Lower lobe of right lung (tissue), 2 donors: Measurements from ENCODE around the gene LIN52. TPM values are rescaled to one million over a fixed set of nuclear protein-coding genes. Genes with fewer than 3 reads are reported as not detected.

ENCODE experiments used
- ATAC-seq, 2 donors: fragments of 200-7000 bp; cut with Tn5 transposase; one replicate each; pipeline ENCODE4 v1.9.1; 2020 to 2022; ENCODE audit warnings: mild to moderate bottlenecking in 2 of 2, moderate library complexity in 2 of 2
- DNase-seq: peaks from one replicate; pipeline ENCODE4 v3.0.0-alpha.2; 2020
- H3K27ac ChIP-seq: fragments of 200-600 bp; one replicate; pipeline ENCODE4 v1.8.0; 2022
- H3K27me3 ChIP-seq: fragments of 200-600 bp; one replicate; pipeline ENCODE4 v1.8.0; 2022; ENCODE audit warnings: low read depth
- H3K36me3 ChIP-seq: fragments of 200-600 bp; one replicate; pipeline ENCODE4 v1.8.0; 2022; ENCODE audit warnings: mild to moderate bottlenecking
- H3K4me1 ChIP-seq: fragments of 200-600 bp; one replicate; pipeline ENCODE4 v1.8.0; 2022
- H3K4me3 ChIP-seq: fragments of 200-600 bp; one replicate; pipeline ENCODE4 v1.8.0; 2022; ENCODE audit warnings: mild to moderate bottlenecking
- H3K9me3 ChIP-seq: fragments of 200-600 bp; one replicate; pipeline ENCODE4 v1.8.0; 2022
- CTCF ChIP-seq: fragments of 200-600 bp; IDR thresholded peaks from one replicate; pipeline ENCODE4 v1.8.0; 2022; ENCODE audit warnings: antibody characterized with exemption, mild to moderate bottlenecking
- intact Hi-C: fragments of 100-400 bp; cut with DNase I; formaldehyde crosslinking; loops from one replicate; pipeline ENCODE4 v1.11.0; 2022
- total RNA-seq: library from RNA; stranded (reverse); fragmentation: NEBNext Ultra II Directional; extraction: Animal tissue kit (Norgen Biotek cat#: 25700); gene quantifications from one replicate; pipeline ENCODE4 v1.2.1, GENCODE V29; 2021
- donor health status: DM: no; HTN: yes; CAD: no; lungs with severe emphysema.

LIN52 gene
- total RNA-seq, 1 donor from 2014 or later: 7.9 TPM

GRCh38 chr14:74048281-74048680 lies 36.5 kb upstream of the LIN52 start:
- Histone ChIP-seq H3K4me3 (no peak overlapping the region), H3K9me3 (no peaks in the 10 kb centered on the region), H3K27ac (no peak overlapping the region), H3K4me1 (no peaks in the 10 kb centered on the region), H3K36me3 (no peaks in the 10 kb centered on the region), H3K27me3 (no peaks in the 10 kb centered on the region)
- intact Hi-C loops: no loop called here
- ATAC-seq (no peak), DNase-seq (no peak)
- TF ChIP-seq CTCF: no peak

- Histone ChIP-seq H3K27me3 (no peaks in the 10 kb centered on the region), H3K4me3 (no peak overlapping the region), H3K27ac (no peak overlapping the region), H3K9me3 (no peaks in the 10 kb centered on the region), H3K4me1 (no peaks in the 10 kb centered on the region), H3K36me3 (no peaks in the 10 kb centered on the region)
- TF ChIP-seq CTCF: no peak
- ATAC-seq: no peak
- intact Hi-C loops: no loop called here
- DNase-seq: no peak
Observed at GRCh38 chr14:74049876-74050495, 34.8 kb upstream of the LIN52 start.

- Histone ChIP-seq H3K9me3 (no peaks in the 10 kb centered on the region), H3K27me3 (no peaks in the 10 kb centered on the region), H3K36me3 (peaks cover 99% of the 10 kb centered on the region), H3K4me3 (no peak overlapping the region), H3K27ac (no peak overlapping the region), H3K4me1 (no peaks in the 10 kb centered on the region)
- ATAC-seq: no peak
- no peak for TF ChIP-seq CTCF
- no peak for DNase-seq
- intact Hi-C loops: no loop called here
Observed at GRCh38 chr14:74062809-74063150, 22.0 kb upstream of the LIN52 start.

- Histone ChIP-seq H3K9me3 (no peaks in the 10 kb centered on the region), H3K27me3 (no peaks in the 10 kb centered on the region), H3K4me1 (no peaks in the 10 kb centered on the region), H3K27ac (no peak overlapping the region), H3K4me3 (no peak overlapping the region), H3K36me3 (peaks cover 95% of the 10 kb centered on the region)
- no peak for TF ChIP-seq CTCF
- ATAC-seq (no peak), DNase-seq (no peak)
- intact Hi-C loops: no loop called here
Observed at GRCh38 chr14:74064426-74064825, 20.3 kb upstream of the LIN52 start.

GRCh38 chr14:74064883-74065282 lies 19.9 kb upstream of the LIN52 start:
- intact Hi-C loops: no loop called here
- Histone ChIP-seq H3K4me3 (no peak overlapping the region), H3K36me3 (peaks cover 95% of the 10 kb centered on the region), H3K9me3 (no peaks in the 10 kb centered on the region), H3K4me1 (no peaks in the 10 kb centered on the region), H3K27ac (no peak overlapping the region), H3K27me3 (no peaks in the 10 kb centered on the region)
- ATAC-seq: no peak
- TF ChIP-seq CTCF: no peak
- DNase-seq: no peak
